OCI-LY1 (cell line): Measurements from ENCODE around the gene SEL1L3.
A peak's percentile ranks its signal among the peaks of the same experiment; 100 is the strongest.

Source experiments
- H2AFZ ChIP-seq: fragments of 200-600 bp; sonication (generic), shearing (Covaris generic); 2 replicates; pipeline ENCODE4 v1.6.0; 2014; ENCODE audit warnings: antibody characterized with exemption, mild to moderate bottlenecking, low read length
- H3F3A ChIP-seq: fragments of 200-600 bp; sonication (generic), shearing (Covaris generic); 2 replicates; pipeline ENCODE4 v1.6.0; 2014; ENCODE audit warnings: mild to moderate bottlenecking, antibody characterized with exemption, low read length, moderate library complexity; ENCODE audit not compliant: insufficient read depth
- H3K27ac ChIP-seq: fragments of 200-600 bp; sonication (generic); 2 replicates; pipeline ENCODE4 v1.5.1; 2014; ENCODE audit warnings: low read length, mixed run types, mild to moderate bottlenecking, low read depth; ENCODE audit not compliant: poor library complexity, severe bottlenecking
- H3K27me3 ChIP-seq: fragments of 200-600 bp; sonication (generic); 2 replicates; pipeline ENCODE4 v1.6.0; 2014; ENCODE audit warnings: antibody characterized with exemption, mild to moderate bottlenecking, low read length, moderate library complexity; ENCODE audit not compliant: insufficient read depth
- H3K36me3 ChIP-seq: fragments of 200-600 bp; sonication (generic); 2 replicates; pipeline ENCODE4 v1.6.1; 2014; ENCODE audit warnings: mild to moderate bottlenecking, antibody characterized with exemption, low read length, moderate library complexity, mixed read lengths; ENCODE audit not compliant: insufficient read depth
- H3K4me1 ChIP-seq: fragments of 200-600 bp; sonication (generic); 2 replicates; pipeline ENCODE4 v1.5.1; 2014; ENCODE audit warnings: mild to moderate bottlenecking, low read length, moderate library complexity; ENCODE audit not compliant: insufficient read depth, severe bottlenecking
- H3K4me2 ChIP-seq: fragments of 200-600 bp; sonication (generic), shearing (Covaris generic); 2 replicates; pipeline ENCODE4 v1.6.1; 2014; ENCODE audit warnings: low read length
- H3K4me3 ChIP-seq: fragments of 200-600 bp; sonication (generic); 2 replicates; pipeline ENCODE4 v1.5.1; 2014; ENCODE audit warnings: low read length, low read depth, mild to moderate bottlenecking, mixed read lengths; ENCODE audit not compliant: poor library complexity, severe bottlenecking
- H3K79me2 ChIP-seq: fragments of 200-600 bp; shearing (Covaris generic); 2 replicates; pipeline ENCODE4 v1.6.1; 2016; ENCODE audit warnings: mixed run types, low read length, mixed read lengths; ENCODE audit not compliant: insufficient read depth
- H3K9ac ChIP-seq: fragments of 200-600 bp; sonication (generic), shearing (Covaris generic); 2 replicates; pipeline ENCODE4 v1.6.1; 2014; ENCODE audit warnings: mild to moderate bottlenecking, low read length, mixed read lengths
- H3K9me2 ChIP-seq: fragments of 200-600 bp; sonication (generic), shearing (Covaris generic); 2 replicates; pipeline ENCODE4 v1.6.1; 2014; ENCODE audit warnings: low read depth, mild to moderate bottlenecking, low read length, mixed read lengths
- H3K9me3 ChIP-seq: fragments of 200-600 bp; shearing (Covaris generic); 2 replicates; pipeline ENCODE4 v1.6.1; 2014; ENCODE audit warnings: low read length, mixed read lengths
- H4K20me1 ChIP-seq: fragments of 200-600 bp; sonication (generic), shearing (Covaris generic); 2 replicates; pipeline ENCODE4 v1.6.0; 2016; ENCODE audit warnings: mild to moderate bottlenecking, low read length; ENCODE audit not compliant: insufficient read depth
- EZH2 ChIP-seq: fragments of 200-600 bp; sonication (generic), shearing (Covaris generic); IDR thresholded peaks from 2 replicates; pipeline ENCODE4 v1.8.0; 2017; ENCODE audit warnings: borderline replicate concordance, mixed run types, mild to moderate bottlenecking, antibody characterized with exemption, low read length, moderate library complexity, mixed read lengths
- TF ChIP-seq, protein P1 (sequence below): fragments of 200-600 bp; sonication (generic), shearing (Covaris generic); IDR thresholded peaks from 2 replicates; pipeline ENCODE4 v1.5.1; 2017; ENCODE audit warnings: mild to moderate bottlenecking, antibody characterized with exemption, low read length, moderate library complexity, mixed read lengths

Gene SEL1L3

GRCh38 chr4:25792200-25792791, 70.5 kb downstream of the SEL1L3 start:
- Histone ChIP-seq H3K36me3 (peaks cover 71% of the 10 kb centered on the region), H3K9ac (no peak overlapping the region), H3K9me3 (no peaks in the 10 kb centered on the region), H3K79me2 (no peaks in the 10 kb centered on the region), H3K4me1 (no peaks in the 10 kb centered on the region), H3K4me2 (no peak overlapping the region), H3K27me3 (no peaks in the 10 kb centered on the region), H3K9me2 (no peaks in the 10 kb centered on the region), H2AFZ (no peak overlapping the region), H3F3A (no peaks in the 10 kb centered on the region), H3K4me3 (no peak overlapping the region), H3K27ac (no peak overlapping the region), H4K20me1 (no peaks in the 10 kb centered on the region)
- TF ChIP-seq, protein P1, sequence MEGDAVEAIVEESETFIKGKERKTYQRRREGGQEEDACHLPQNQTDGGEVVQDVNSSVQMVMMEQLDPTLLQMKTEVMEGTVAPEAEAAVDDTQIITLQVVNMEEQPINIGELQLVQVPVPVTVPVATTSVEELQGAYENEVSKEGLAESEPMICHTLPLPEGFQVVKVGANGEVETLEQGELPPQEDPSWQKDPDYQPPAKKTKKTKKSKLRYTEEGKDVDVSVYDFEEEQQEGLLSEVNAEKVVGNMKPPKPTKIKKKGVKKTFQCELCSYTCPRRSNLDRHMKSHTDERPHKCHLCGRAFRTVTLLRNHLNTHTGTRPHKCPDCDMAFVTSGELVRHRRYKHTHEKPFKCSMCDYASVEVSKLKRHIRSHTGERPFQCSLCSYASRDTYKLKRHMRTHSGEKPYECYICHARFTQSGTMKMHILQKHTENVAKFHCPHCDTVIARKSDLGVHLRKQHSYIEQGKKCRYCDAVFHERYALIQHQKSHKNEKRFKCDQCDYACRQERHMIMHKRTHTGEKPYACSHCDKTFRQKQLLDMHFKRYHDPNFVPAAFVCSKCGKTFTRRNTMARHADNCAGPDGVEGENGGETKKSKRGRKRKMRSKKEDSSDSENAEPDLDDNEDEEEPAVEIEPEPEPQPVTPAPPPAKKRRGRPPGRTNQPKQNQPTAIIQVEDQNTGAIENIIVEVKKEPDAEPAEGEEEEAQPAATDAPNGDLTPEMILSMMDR, result peak; percentile 48; the same call in 1 of the 2 replicates
- no peak for TF ChIP-seq EZH2

GRCh38 chr4:25790024-25790423, 72.8 kb downstream of the SEL1L3 start:
- H3K27ac ChIP-seq, result no peak overlapping the region
- H3K4me1 ChIP-seq, result no peaks in the 10 kb centered on the region
- no peak overlapping the region for H3K4me2 ChIP-seq
- H4K20me1 ChIP-seq, result no peaks in the 10 kb centered on the region
- peaks cover 79% of the 10 kb centered on the region for H3K36me3 ChIP-seq
- no peak overlapping the region for H2AFZ ChIP-seq
- no peak overlapping the region for H3K9ac ChIP-seq
- no peak overlapping the region for H3K4me3 ChIP-seq
- H3K9me2 ChIP-seq, result no peaks in the 10 kb centered on the region
- no peaks in the 10 kb centered on the region for H3F3A ChIP-seq
- H3K9me3 ChIP-seq, result no peaks in the 10 kb centered on the region
- H3K27me3 ChIP-seq, result no peaks in the 10 kb centered on the region
- H3K79me2 ChIP-seq, result no peaks in the 10 kb centered on the region
- TF ChIP-seq, protein P1, result no peak
- no peak for TF ChIP-seq EZH2

DNA sequence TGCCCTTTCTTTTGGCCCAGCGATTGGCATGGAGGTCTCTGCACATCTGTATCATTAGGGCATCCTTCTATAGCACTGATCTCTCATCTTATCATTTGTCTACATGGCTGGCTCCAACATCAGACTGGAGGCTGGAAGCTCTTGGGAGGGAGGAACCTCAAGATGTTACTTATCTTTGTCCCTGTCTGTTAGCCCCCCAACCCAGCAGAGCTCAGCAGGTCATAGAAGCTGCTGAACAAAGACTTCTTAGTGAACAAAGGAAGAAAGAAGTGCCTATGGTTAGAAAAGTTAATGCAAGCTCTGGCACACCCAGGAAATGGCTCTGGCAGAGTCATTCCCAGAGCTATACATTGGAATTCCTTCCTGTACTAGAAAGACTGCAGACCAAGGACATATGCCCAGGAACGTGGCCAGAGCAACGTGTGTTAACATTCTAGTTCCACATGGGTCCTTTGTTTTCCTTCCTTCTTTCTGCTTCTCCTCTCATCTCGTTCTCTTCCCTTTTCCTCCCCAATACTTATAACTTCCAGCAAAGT, 74.0 kb downstream of the SEL1L3 start:
- Histone ChIP-seq H3K4me2 (no peak overlapping the region), H3F3A (no peaks in the 10 kb centered on the region), H3K36me3 (peaks cover 88% of the 10 kb centered on the region), H3K79me2 (no peaks in the 10 kb centered on the region), H3K9me2 (no peaks in the 10 kb centered on the region), H3K27ac (no peak overlapping the region), H3K4me1 (no peaks in the 10 kb centered on the region), H3K9ac (no peak overlapping the region), H3K9me3 (no peaks in the 10 kb centered on the region), H2AFZ (no peak overlapping the region), H3K4me3 (no peak overlapping the region), H3K27me3 (no peaks in the 10 kb centered on the region), H4K20me1 (no peaks in the 10 kb centered on the region)
- TF ChIP-seq, protein P1, result no peak
- no peak for TF ChIP-seq EZH2
